Measurements from ENCODE around the gene MARK2. TPM values are rescaled to one million over a fixed set of nuclear protein-coding genes. Genes with fewer than 3 reads are reported as not detected.
A peak's percentile ranks its signal among the peaks of the same experiment; 100 is the strongest.

Gene MARK2
- polyA plus RNA-seq, 10 donors = 15.8 to 21.8 (median 16.9) TPM

- no peak for DNase-seq
Observed at GRCh38 chr11:63826471-63827190, 12.3 kb upstream of the MARK2 start.

GRCh38 chr11:63829823-63830489 lies 9.0 kb upstream of the MARK2 start:
- DNase-seq = no peak

- no peak for DNase-seq
Observed at GRCh38 chr11:63831326-63831725, 7.6 kb upstream of the MARK2 start.

- DNase-seq = no peak
Observed at GRCh38 chr11:63832336-63832735, 6.6 kb upstream of the MARK2 start.

GRCh38 chr11:63833048-63833447 lies 5.9 kb upstream of the MARK2 start:
- no peak for DNase-seq

GRCh38 chr11:63834535-63835157 lies 4.3 kb upstream of the MARK2 start:
- DNase-seq = no peak

- no peak for DNase-seq
Observed at GRCh38 chr11:63835158-63835545, 3.8 kb upstream of the MARK2 start.

- DNase-seq = peak; percentile 72 to 84 (median 78)
Observed at GRCh38 chr11:63837027-63837688, 1.8 kb upstream of the MARK2 start.

GRCh38 chr11:63837739-63838138 lies 1.2 kb upstream of the MARK2 start:
- peak in 1 of 3 donors; percentile 26 for DNase-seq

- DNase-seq = no peak
Observed at GRCh38 chr11:63838150-63838677, 696 bp upstream of the MARK2 start.

GRCh38 chr11:63839508-63840355 lies 822 bp downstream of the MARK2 start:
- DNase-seq = peak in 1 of 3 donors; percentile 63

GRCh38 chr11:63840356-63841060 lies 1.6 kb downstream of the MARK2 start:
- no peak for DNase-seq

- peak in 1 of 3 donors; percentile 19 for DNase-seq
Observed at GRCh38 chr11:63841554-63841953, 2.6 kb downstream of the MARK2 start.

- DNase-seq = peak in 1 of 3 donors; percentile 28
Observed at GRCh38 chr11:63843041-63843440, 4.1 kb downstream of the MARK2 start.

- DNase-seq = no peak
Observed at GRCh38 chr11:63844836-63845235, 5.9 kb downstream of the MARK2 start.

GRCh38 chr11:63845303-63845702 lies 6.4 kb downstream of the MARK2 start:
- peak in 1 of 3 donors; percentile 35 for DNase-seq

GRCh38 chr11:63845911-63846310 lies 7.0 kb downstream of the MARK2 start:
- no peak for DNase-seq

GRCh38 chr11:63846897-63847296 lies 8.0 kb downstream of the MARK2 start:
- no peak for DNase-seq

GRCh38 chr11:63847363-63847762 lies 8.5 kb downstream of the MARK2 start:
- no peak for DNase-seq

- no peak for DNase-seq
Observed at GRCh38 chr11:63849691-63850090, 10.8 kb downstream of the MARK2 start.

- DNase-seq = no peak
Observed at GRCh38 chr11:63850920-63851319, 12.0 kb downstream of the MARK2 start.

Measured in muscle of back (tissue), 11 donors.